Measurements from ENCODE around the gene TSLP. TPM values are rescaled to one million over a fixed set of nuclear protein-coding genes. Genes with fewer than 3 reads are reported as not detected.

TSLP gene
- total RNA-seq, 1 experiment from 2014 or later, result not detected

Other genes starting within 250 kb of the TSLP start
- gene WDR36, start 20.6 kb downstream of the TSLP start, total RNA-seq (2014; rRNA removed), result 38.2 and 44.7 TPM in 2 replicates
- gene CAMK4, start 152.7 kb downstream of the TSLP start, total RNA-seq (2014; rRNA removed), result 0.55 and 0.69 TPM in 2 replicates

Data from PC-3 (cell line).